Effector memory CD4-positive, alpha-beta T cell (primary cell): Measurements from ENCODE around the gene SLC39A5.

Source experiments
- DNase-seq, 3 donors: peaks; one replicate each; pipeline ENCODE4 v3.0.0-alpha.2; 2020
- H3K27ac ChIP-seq: 2 replicates; pipeline ENCODE4 v1.7.0; 2013; ENCODE audit warnings: mild to moderate bottlenecking, low read length, moderate library complexity; ENCODE audit not compliant: insufficient read depth, poor library complexity, severe bottlenecking
- H3K27me3 ChIP-seq: replicated peaks from 2 replicates; pipeline ENCODE4 v1.7.0; 2013; ENCODE audit warnings: mild to moderate bottlenecking, low read length; ENCODE audit not compliant: insufficient read depth, control insufficient read depth, poor library complexity, severe bottlenecking
- H3K36me3 ChIP-seq: 2 replicates; pipeline ENCODE4 v1.7.0; 2013; ENCODE audit warnings: mild to moderate bottlenecking, low read length, moderate library complexity; ENCODE audit not compliant: control insufficient read depth, insufficient read depth
- H3K4me1 ChIP-seq: 2 replicates; pipeline ENCODE4 v1.7.0; 2013; ENCODE audit warnings: low read length, mild to moderate bottlenecking; ENCODE audit not compliant: control insufficient read depth, insufficient read depth, poor library complexity, severe bottlenecking
- H3K4me3 ChIP-seq: 2 replicates; pipeline ENCODE4 v1.7.0; 2013; ENCODE audit warnings: low read length, low read depth, mild to moderate bottlenecking; ENCODE audit not compliant: insufficient read depth, poor library complexity, severe bottlenecking
- H3K9me3 ChIP-seq: 2 replicates; pipeline ENCODE4 v1.7.0; 2013; ENCODE audit warnings: mild to moderate bottlenecking, low read length, moderate library complexity; ENCODE audit not compliant: control insufficient read depth

The SLC39A5 gene

GRCh38 chr12:56213878-56214277, 16.0 kb upstream of the SLC39A5 start:
- DNase-seq, result no peak
- no peaks in the 10 kb centered on the region for H3K4me1 ChIP-seq
- H3K4me3 ChIP-seq, result no peak overlapping the region
- no peaks in the 10 kb centered on the region for H3K9me3 ChIP-seq
- no peaks in the 10 kb centered on the region for H3K27me3 ChIP-seq
- peaks cover 52% of the 10 kb centered on the region for H3K36me3 ChIP-seq
- H3K27ac ChIP-seq, result no peak overlapping the region

- Histone ChIP-seq H3K4me1 (peaks cover 9% of the 10 kb centered on the region), H3K4me3 (no peak overlapping the region), H3K27me3 (no peaks in the 10 kb centered on the region), H3K36me3 (peaks cover 39% of the 10 kb centered on the region), H3K9me3 (no peaks in the 10 kb centered on the region), H3K27ac (no peak overlapping the region)
- no peak for DNase-seq
Measured at GRCh38 chr12:56216461-56216860, 13.4 kb upstream of the SLC39A5 start.

GRCh38 chr12:56219840-56220239, 10.0 kb upstream of the SLC39A5 start:
- peaks cover 22% of the 10 kb centered on the region for H3K4me1 ChIP-seq
- no peak for DNase-seq
- H3K27me3 ChIP-seq, result no peaks in the 10 kb centered on the region
- peaks cover 10% of the 10 kb centered on the region for H3K36me3 ChIP-seq
- no peak overlapping the region for H3K4me3 ChIP-seq
- H3K27ac ChIP-seq, result no peak overlapping the region
- no peaks in the 10 kb centered on the region for H3K9me3 ChIP-seq

- peak overlapping the region; percentile 100 for H3K4me3 ChIP-seq
- no peaks in the 10 kb centered on the region for H3K9me3 ChIP-seq
- no peak for DNase-seq
- peaks cover 6% of the 10 kb centered on the region for H3K36me3 ChIP-seq
- H3K4me1 ChIP-seq, result peaks cover 24% of the 10 kb centered on the region
- peak overlapping the region; percentile 99 for H3K27ac ChIP-seq
- no peaks in the 10 kb centered on the region for H3K27me3 ChIP-seq
Measured at GRCh38 chr12:56220611-56221231, 9.1 kb upstream of the SLC39A5 start.

- no peaks in the 10 kb centered on the region for H3K9me3 ChIP-seq
- DNase-seq, result no peak
- H3K4me1 ChIP-seq, result peaks cover 24% of the 10 kb centered on the region
- H3K27ac ChIP-seq, result peak overlapping the region; percentile 99
- H3K4me3 ChIP-seq, result peak overlapping the region; percentile 100
- peaks cover 3% of the 10 kb centered on the region for H3K36me3 ChIP-seq
- H3K27me3 ChIP-seq, result no peaks in the 10 kb centered on the region
Measured at GRCh38 chr12:56221232-56221756, 8.6 kb upstream of the SLC39A5 start.

GRCh38 chr12:56221757-56222530, 7.9 kb upstream of the SLC39A5 start, which contains the start of gene RNF41:
Gene RNF41 (minus strand): TSS chr12:56221922. CDS start chr12:56214047, 7,875 bp downstream.
- peaks cover 24% of the 10 kb centered on the region for H3K4me1 ChIP-seq

GRCh38 chr12:56222531-56222895, 7.3 kb upstream of the SLC39A5 start:
- peak overlapping the region; percentile 99 for H3K27ac ChIP-seq
- peak overlapping the region; percentile 100 for H3K4me3 ChIP-seq
- H3K9me3 ChIP-seq, result no peaks in the 10 kb centered on the region
- peaks cover 24% of the 10 kb centered on the region for H3K4me1 ChIP-seq
- no peaks in the 10 kb centered on the region for H3K36me3 ChIP-seq
- H3K27me3 ChIP-seq, result no peaks in the 10 kb centered on the region
- DNase-seq, result no peak

More at GRCh38 chr12:56221757-56222530, 7.9 kb upstream of the SLC39A5 start, which contains the start of gene RNF41:
- H3K9me3 ChIP-seq, result no peaks in the 10 kb centered on the region
- H3K27me3 ChIP-seq, result no peaks in the 10 kb centered on the region
- peak within 1 kb of the TSS; percentile 99 for H3K27ac ChIP-seq
- H3K36me3 ChIP-seq, result no peaks in the 10 kb centered on the region
- H3K4me3 ChIP-seq, result peak within 1 kb of the TSS; percentile 100
- DNase-seq, result peak; percentile 83 to 91 (median 85)

- H3K36me3 ChIP-seq, result no peaks in the 10 kb centered on the region
- no peaks in the 10 kb centered on the region for H3K9me3 ChIP-seq
- H3K4me3 ChIP-seq, result peak overlapping the region; percentile 56
- peak overlapping the region; percentile 72 for H3K27ac ChIP-seq
- H3K4me1 ChIP-seq, result peaks cover 24% of the 10 kb centered on the region
- no peak for DNase-seq
- H3K27me3 ChIP-seq, result no peaks in the 10 kb centered on the region
Measured at GRCh38 chr12:56223571-56224101, 6.2 kb upstream of the SLC39A5 start.

- peak within 1 kb of the TSS; percentile 72 for H3K27ac ChIP-seq
- H3K9me3 ChIP-seq, result no peaks in the 10 kb centered on the region
- H3K27me3 ChIP-seq, result no peaks in the 10 kb centered on the region
- H3K36me3 ChIP-seq, result no peaks in the 10 kb centered on the region
- peaks cover 24% of the 10 kb centered on the region for H3K4me1 ChIP-seq
- peak; percentile 90 to 91 (median 91) for DNase-seq
- H3K4me3 ChIP-seq, result peak within 1 kb of the TSS; percentile 56
Measured at GRCh38 chr12:56224102-56224701, 5.6 kb upstream of the SLC39A5 start, which contains the start of gene NABP2. Gene NABP2 (plus strand): TSS chr12:56224342. CDS start chr12:56224857, 515 bp downstream.
